ENCODE data around the gene ZSCAN25. TPM values are rescaled to one million over a fixed set of nuclear protein-coding genes. Genes with fewer than 3 reads are reported as not detected.

Gene ZSCAN25
- total RNA-seq, 1 donor from 2014 or later: 16.5 TPM

DNA sequence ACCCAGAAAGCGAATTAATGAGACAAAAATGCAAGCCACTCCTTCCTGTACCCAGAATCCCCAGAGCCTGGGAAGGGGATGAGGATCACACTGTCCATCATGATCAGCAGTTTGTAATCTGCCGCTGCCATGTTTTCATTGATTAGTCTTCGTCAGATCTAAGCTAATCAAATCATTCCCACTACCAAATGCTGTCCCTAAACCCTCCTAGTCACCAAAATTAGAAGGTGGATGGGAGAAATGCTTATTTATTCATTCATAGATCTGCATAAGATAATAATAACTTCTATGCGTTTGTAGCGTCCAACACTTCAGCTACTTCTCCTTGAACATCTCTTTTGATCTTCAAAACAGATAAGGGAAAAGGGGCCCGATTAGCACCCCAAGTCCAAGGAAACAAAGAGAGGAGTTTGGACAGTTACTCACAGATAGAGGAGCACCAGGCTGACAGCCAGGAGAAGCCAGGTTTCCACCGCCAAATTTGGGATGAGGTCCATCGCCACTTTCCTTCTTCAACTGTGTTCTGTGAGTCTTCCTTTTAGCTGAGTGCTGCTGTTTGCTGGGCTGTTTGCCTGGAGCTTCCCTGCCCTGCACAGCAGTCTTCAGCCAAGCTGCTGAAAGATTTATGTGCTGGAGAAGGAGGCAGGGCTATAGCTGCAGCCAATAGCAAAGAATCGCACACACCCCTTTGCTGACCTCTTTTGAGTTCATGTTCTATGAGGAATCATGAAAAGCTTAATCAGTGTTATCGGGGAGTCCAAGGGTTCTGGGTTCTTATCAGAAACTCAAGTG lies 62.9 kb downstream of the ZSCAN25 start, which contains the start of gene CYP3A5:
Gene CYP3A5 (minus strand): TSS at position 597 of the 792 bp plus-strand sequence. CDS start 100 bp downstream, at position 497.
- DNase-seq (no peak), ATAC-seq (peak; percentile 61 to 83)
- TF ChIP-seq, protein P1, sequence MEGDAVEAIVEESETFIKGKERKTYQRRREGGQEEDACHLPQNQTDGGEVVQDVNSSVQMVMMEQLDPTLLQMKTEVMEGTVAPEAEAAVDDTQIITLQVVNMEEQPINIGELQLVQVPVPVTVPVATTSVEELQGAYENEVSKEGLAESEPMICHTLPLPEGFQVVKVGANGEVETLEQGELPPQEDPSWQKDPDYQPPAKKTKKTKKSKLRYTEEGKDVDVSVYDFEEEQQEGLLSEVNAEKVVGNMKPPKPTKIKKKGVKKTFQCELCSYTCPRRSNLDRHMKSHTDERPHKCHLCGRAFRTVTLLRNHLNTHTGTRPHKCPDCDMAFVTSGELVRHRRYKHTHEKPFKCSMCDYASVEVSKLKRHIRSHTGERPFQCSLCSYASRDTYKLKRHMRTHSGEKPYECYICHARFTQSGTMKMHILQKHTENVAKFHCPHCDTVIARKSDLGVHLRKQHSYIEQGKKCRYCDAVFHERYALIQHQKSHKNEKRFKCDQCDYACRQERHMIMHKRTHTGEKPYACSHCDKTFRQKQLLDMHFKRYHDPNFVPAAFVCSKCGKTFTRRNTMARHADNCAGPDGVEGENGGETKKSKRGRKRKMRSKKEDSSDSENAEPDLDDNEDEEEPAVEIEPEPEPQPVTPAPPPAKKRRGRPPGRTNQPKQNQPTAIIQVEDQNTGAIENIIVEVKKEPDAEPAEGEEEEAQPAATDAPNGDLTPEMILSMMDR (IDR thresholded peaks at IDR 0.05): no peak

More for the DNA sequence above, 62.9 kb downstream of the ZSCAN25 start, which contains the start of gene CYP3A5:
- peaks cover 5% of the 10 kb centered on the region for H3K4me1 ChIP-seq
- H3K9me3 ChIP-seq: no peaks in the 10 kb centered on the region
- intact Hi-C loops (cut with DNase I): no loop called here
- no peaks in the 10 kb centered on the region for H3K36me3 ChIP-seq
- no peak within 1 kb of the TSS for H3K27ac ChIP-seq
- H3K27me3 ChIP-seq (ENCODE audit: low read depth): no peaks in the 10 kb centered on the region
- H3K4me3 ChIP-seq: peak within 1 kb of the TSS; percentile 47

Other genes starting within 250 kb of the ZSCAN25 start
- 236 TPM for gene ARPC1B, start 242.2 kb upstream of the ZSCAN25 start, total RNA-seq
- 61.6 TPM for gene PDAP1, start 208.3 kb upstream of the ZSCAN25 start, total RNA-seq
- gene BUD31, start 208.0 kb upstream of the ZSCAN25 start, total RNA-seq: 64.2 TPM
- gene PTCD1, start 178.1 kb upstream of the ZSCAN25 start, total RNA-seq: 6.8 TPM
- gene CPSF4, start 178.0 kb upstream of the ZSCAN25 start, total RNA-seq: 26.8 TPM
- 210 TPM for gene ATP5MF, start 150.8 kb upstream of the ZSCAN25 start, total RNA-seq
- 11.1 TPM for gene ZNF789, start 144.1 kb upstream of the ZSCAN25 start, total RNA-seq
- 32.9 TPM for gene ZNF394, start 116.7 kb upstream of the ZSCAN25 start, total RNA-seq
- gene ZKSCAN5, start 112.3 kb upstream of the ZSCAN25 start, total RNA-seq: 6.2 TPM
- 6.7 TPM for gene FAM200A, start 64.8 kb upstream of the ZSCAN25 start, total RNA-seq
- 71.6 TPM for gene ZNF655, start 58.3 kb upstream of the ZSCAN25 start, total RNA-seq
- 0.30 TPM for gene TMEM225B, start 18.7 kb upstream of the ZSCAN25 start, total RNA-seq
- gene CYP3A5, start 63.0 kb downstream of the ZSCAN25 start, total RNA-seq: 15.5 TPM
- 0.21 TPM for gene CYP3A7, start 118.2 kb downstream of the ZSCAN25 start, total RNA-seq
- gene CYP3A4, start 167.2 kb downstream of the ZSCAN25 start, total RNA-seq: not detected
- gene CYP3A43, start 211.1 kb downstream of the ZSCAN25 start, total RNA-seq: not detected

Data from lower lobe of right lung (tissue), 2 donors.